H1 (cell line): ENCODE results near the gene FADS6. TPM values are rescaled to one million over a fixed set of nuclear protein-coding genes. Genes with fewer than 3 reads are reported as not detected.

Experiments used
- CTCF ChIA-PET: fragments of 300-600 bp; sonication (Branson Sonifier 250); formaldehyde crosslinking; loops from one replicate; lab custom pipeline; 2021; ENCODE audit not compliant: partially characterized antibody; lab: Charles Lee
- POLR2A ChIA-PET: fragments of 300-600 bp; sonication (Branson Sonifier 250); formaldehyde crosslinking; loops from one replicate; lab custom pipeline; 2021; ENCODE audit warnings: inconsistent platforms; ENCODE audit not compliant: partially characterized antibody; lab: Charles Lee
- DNase-seq, 2 experiments: peaks; one replicate each; pipeline versions ENCODE4 v3.0.0 to v3.0.0-alpha.2; 2010 to 2022; ENCODE audit warnings: low spot score in 2 of 2, low read depth in 1 of 2, mixed read lengths in 1 of 2
- FAIRE-seq: peaks from 2 replicates; lab custom pipeline; 2011; peaks lifted over from hg19 to GRCh38; lab: Jason Lieb, UNC
- H2AFZ ChIP-seq: 2 replicates; pipeline ENCODE4 v1.8.1; 2012; ENCODE audit warnings: low read length, inconsistent platforms
- H2AK5ac ChIP-seq: 2 replicates; pipeline ENCODE4 v1.6.1; 2013; ENCODE audit warnings: low read depth, low read length
- H2BK120ac ChIP-seq: replicated peaks from 2 replicates; pipeline ENCODE3; 2013; ENCODE audit warnings: low read depth, low read length, inconsistent platforms
- H2BK12ac ChIP-seq: 2 replicates; pipeline ENCODE4 v1.6.1; 2013; ENCODE audit warnings: low read depth, low read length
- H2BK15ac ChIP-seq: 2 replicates; pipeline ENCODE4 v1.6.1; 2013; ENCODE audit warnings: low read length
- H2BK20ac ChIP-seq: 2 replicates; pipeline ENCODE4 v1.6.1; 2013; ENCODE audit warnings: low read length
- H2BK5ac ChIP-seq: 2 replicates; pipeline ENCODE4 v1.6.1; 2013; ENCODE audit warnings: low read depth, low read length
- H3K14ac ChIP-seq: 2 replicates; pipeline ENCODE4 v1.6.1; 2013; ENCODE audit warnings: inconsistent platforms; ENCODE audit not compliant: insufficient read length
- H3K18ac ChIP-seq: 2 replicates; pipeline ENCODE4 v1.6.1; 2013; ENCODE audit warnings: low read length; ENCODE audit errors: extremely low read depth
- H3K23ac ChIP-seq: 2 replicates; pipeline ENCODE4 v1.6.1; 2013; ENCODE audit warnings: inconsistent platforms; ENCODE audit not compliant: insufficient read length
- H3K23me2 ChIP-seq: 2 replicates; pipeline ENCODE4 v1.6.1; 2013; ENCODE audit warnings: low read depth, low read length
- H3K27ac ChIP-seq: 2 replicates; pipeline ENCODE4 v1.6.1; 2011; ENCODE audit warnings: low read depth, low read length, inconsistent platforms
- H3K27me3 ChIP-seq, 4 experiments: replicated peaks in 1 of 4; 1 replicate in 1 of 4; 2 replicates in 3 of 4; pipeline versions ENCODE4 v1.6.1 to v1.8.1; 2011 to 2013; ENCODE audit warnings: low read length in 3 of 4, mild to moderate bottlenecking in 3 of 4, inconsistent platforms in 2 of 4, mixed read lengths in 2 of 4, moderate library complexity in 1 of 4; ENCODE audit not compliant: control insufficient read depth in 3 of 4, insufficient read depth in 3 of 4; ENCODE audit errors: extremely low read depth in 1 of 4
- H3K36me3 ChIP-seq, 4 experiments: 2 replicates each; pipeline versions ENCODE4 v1.6.1 to v1.8.1; 2011 to 2013; ENCODE audit warnings: mild to moderate bottlenecking in 4 of 4, low read length in 3 of 4, moderate library complexity in 2 of 4, control low read depth in 1 of 4, inconsistent platforms in 1 of 4; ENCODE audit not compliant: insufficient read depth in 4 of 4, control insufficient read depth in 2 of 4
- H3K4ac ChIP-seq: replicated peaks from 2 replicates; pipeline ENCODE3; 2013; ENCODE audit warnings: low read length, low read depth, mixed read lengths, inconsistent platforms; ENCODE audit not compliant: insufficient read length
- H3K4me1 ChIP-seq, 4 experiments: replicated peaks in 1 of 4; 1 replicate in 1 of 4; 2 replicates in 3 of 4; pipeline versions ENCODE4 v1.6.1 to v1.8.1; 2011 to 2013; ENCODE audit warnings: low read length in 3 of 4, inconsistent platforms in 2 of 4, mixed read lengths in 1 of 4; ENCODE audit not compliant: insufficient read depth in 4 of 4, control insufficient read depth in 3 of 4
- H3K4me2 ChIP-seq, 2 experiments: 2 replicates each; pipeline versions ENCODE4 v1.6.1 to v1.8.1; 2011 to 2013; ENCODE audit warnings: low read depth in 2 of 2, low read length in 2 of 2, control low read depth in 1 of 2, inconsistent platforms in 1 of 2, mild to moderate bottlenecking in 1 of 2; ENCODE audit not compliant: insufficient read depth in 1 of 2
- H3K4me3 ChIP-seq, 4 experiments: fragments of 200-600, 300-600 bp in 1 of 4; sonication (generic), shearing (Covaris generic), sonication (Bioruptor Twin) in 1 of 4; 2 replicates each; pipeline versions ENCODE4 v1.5.1 to v1.8.1; 2011 to 2016; ENCODE audit warnings: low read length in 4 of 4, low read depth in 3 of 4, control low read depth in 2 of 4, inconsistent platforms in 2 of 4, mild to moderate bottlenecking in 2 of 4, mixed read lengths in 1 of 4, moderate library complexity in 1 of 4; ENCODE audit not compliant: insufficient read depth in 2 of 4; ENCODE audit errors: extremely low read depth in 1 of 4
- H3K56ac ChIP-seq: replicated peaks from 2 replicates; pipeline ENCODE3; 2013; ENCODE audit warnings: low read depth, mild to moderate bottlenecking, mixed read lengths, low read length, inconsistent platforms; ENCODE audit not compliant: insufficient read length
- H3K79me1 ChIP-seq: 2 replicates; pipeline ENCODE4 v1.6.1; 2013; ENCODE audit warnings: low read depth, low read length, control low read depth
- H3K79me2 ChIP-seq, 2 experiments: 2 replicates each; pipeline versions ENCODE4 v1.6.1 to v1.8.1; 2012 to 2013; ENCODE audit warnings: low read length in 2 of 2, mild to moderate bottlenecking in 2 of 2, inconsistent platforms in 1 of 2; ENCODE audit not compliant: insufficient read depth in 2 of 2, control insufficient read depth in 1 of 2
- H3K9ac ChIP-seq, 4 experiments: replicated peaks in 1 of 4; 1 replicate in 1 of 4; 2 replicates in 3 of 4; pipeline versions ENCODE4 v1.6.1 to v1.8.1; 2011 to 2013; ENCODE audit warnings: low read depth in 3 of 4, low read length in 3 of 4, control low read depth in 2 of 4, mild to moderate bottlenecking in 2 of 4, moderate library complexity in 2 of 4, inconsistent platforms in 1 of 4; ENCODE audit errors: extremely low read depth in 1 of 4
- H3K9me3 ChIP-seq, 2 experiments: 2 replicates each; pipeline versions ENCODE4 v1.6.1 to v1.8.1; 2012 to 2013; ENCODE audit warnings: mild to moderate bottlenecking in 2 of 2, moderate library complexity in 2 of 2, control low read depth in 1 of 2, inconsistent platforms in 1 of 2, low read depth in 1 of 2, low read length in 1 of 2, mixed read lengths in 1 of 2; ENCODE audit not compliant: insufficient read depth in 2 of 2
- H4K20me1 ChIP-seq, 2 experiments: replicated peaks in 1 of 2; 2 replicates each; pipeline versions ENCODE3 to v1.8.1; 2011 to 2013; ENCODE audit warnings: inconsistent platforms in 2 of 2, low read length in 2 of 2, mild to moderate bottlenecking in 1 of 2; ENCODE audit not compliant: insufficient read depth in 2 of 2, control insufficient read depth in 1 of 2
- H4K5ac ChIP-seq: 2 replicates; pipeline ENCODE4 v1.6.1; 2013; ENCODE audit warnings: low read length, low read depth, mixed read lengths, inconsistent platforms; ENCODE audit not compliant: insufficient read length
- H4K8ac ChIP-seq: 2 replicates; pipeline ENCODE4 v1.8.0; 2013; ENCODE audit warnings: mild to moderate bottlenecking, moderate library complexity, low read length, inconsistent platforms; ENCODE audit not compliant: insufficient read depth; ENCODE audit errors: extremely low read depth
- H4K91ac ChIP-seq: replicated peaks from 2 replicates; pipeline ENCODE3; 2013; ENCODE audit warnings: low read length, mixed read lengths, inconsistent platforms; ENCODE audit not compliant: insufficient read length
- BRCA1 ChIP-seq: IDR thresholded peaks from 2 replicates; pipeline ENCODE4 v1.6.1; 2012; ENCODE audit warnings: low read depth, low read length, improper control_type of control experiment
- CBX8 ChIP-seq: fragments of 300-800, 300-1000 bp; sonication (generic); IDR thresholded peaks from 2 replicates; pipeline ENCODE4 v1.7.1; 2016; ENCODE audit warnings: low read depth, low read length, borderline replicate concordance
- CREB1 ChIP-seq: IDR thresholded peaks from 2 replicates; pipeline ENCODE4 v1.6.1; 2012; ENCODE audit warnings: inconsistent platforms
- EP300 ChIP-seq, 2 experiments: IDR thresholded peaks; 1 replicate in 1 of 2; 2 replicates in 1 of 2; pipeline ENCODE4 v1.6.1; 2011 to 2012; ENCODE audit warnings: low read depth in 2 of 2, low read length in 2 of 2, mild to moderate bottlenecking in 2 of 2, borderline replicate concordance in 1 of 2, inconsistent platforms in 1 of 2, moderate library complexity in 1 of 2
- KDM1A ChIP-seq: fragments of 200-600, 300-600 bp; sonication (generic); IDR thresholded peaks from 2 replicates; pipeline ENCODE4 v1.7.1; 2016; ENCODE audit warnings: mild to moderate bottlenecking, low read length, borderline replicate concordance
- SP1 ChIP-seq: IDR thresholded peaks from 2 replicates; pipeline ENCODE4 v1.6.1; 2011; ENCODE audit warnings: low read depth, low read length
- SRF ChIP-seq: IDR thresholded peaks from 2 replicates; pipeline ENCODE4 v1.6.1; 2011; ENCODE audit warnings: mild to moderate bottlenecking, low read depth, low read length, moderate library complexity
- SUZ12 ChIP-seq: fragments of 200-600 bp; sonication (generic); IDR thresholded peaks from 2 replicates; pipeline ENCODE4 v1.6.1; 2012; ENCODE audit warnings: mild to moderate bottlenecking, inconsistent platforms, low read length, moderate library complexity, mixed read lengths
- TAF1 ChIP-seq: IDR thresholded peaks from 2 replicates; pipeline ENCODE4 v1.6.1; 2011; ENCODE audit warnings: mild to moderate bottlenecking, low read depth, low read length
- ZNF274 ChIP-seq: IDR thresholded peaks from 2 replicates; pipeline ENCODE4 v1.7.0; 2012; ENCODE audit warnings: low read length, borderline replicate concordance; ENCODE audit errors: extremely low read depth
- WGBS, 2 experiments: shearing (Covaris generic) in 1 of 2; methylation state at CpG; one replicate each; pipeline versions ENCODE4 v1.1.6 to v1.1.7; 2013 to 2015; ENCODE audit warnings: low lambda C conversion rate in 2 of 2, mixed read lengths in 2 of 2, inconsistent platforms in 1 of 2, low coverage in 1 of 2, missing lambda C conversion rate in 1 of 2; ENCODE audit not compliant: insufficient replicate concordance in 2 of 2, insufficient coverage in 1 of 2, insufficient read length in 1 of 2; ENCODE audit errors: extremely low coverage in 1 of 2, missing lambda C conversion rate in 1 of 2; 5-methylcytosine and 5-hydroxymethylcytosine counted together
- polyA plus RNA-seq, 7 experiments: library from polyadenylated mRNA; depleted of rRNA in 3 of 7; stranded (reverse) in 5 of 7; unstranded in 2 of 7; fragments of >200 nt in 5 of 7; fragments of 200-250 nt in 2 of 7; gene quantifications; 1 replicate in 5 of 7; 2 replicates in 1 of 7; 4 replicates in 1 of 7; pipeline versions ENCODE4 v1.2.1 to v1.2.3, GENCODE V29; 2011 to 2013; ENCODE audit warnings: missing spikeins in 2 of 7, mixed read lengths in 2 of 7
- total RNA-seq: library from RNA; stranded (reverse); fragmentation: NEBNext Ultra II Directional; extraction: Animal tissue kit (Norgen Biotek cat#: 25700); gene quantifications from 2 replicates; pipeline ENCODE4 v1.2.1, GENCODE V29; 2021
- TF ChIP-seq, protein P1 (sequence below), 3 experiments: IDR thresholded peaks; 1 replicate in 2 of 3; 2 replicates in 1 of 3; pipeline versions ENCODE4 v1.5.1 to v1.6.1; 2011; ENCODE audit warnings: low read length in 3 of 3, mild to moderate bottlenecking in 3 of 3, inconsistent platforms in 2 of 3, low read depth in 1 of 3, moderate library complexity in 1 of 3; ENCODE audit not compliant: insufficient read depth in 1 of 3; ENCODE audit errors: control extremely low read depth in 1 of 3

FADS6 gene
- total and polyA plus RNA-seq, 2 of the 8 experiments (the other 6 are each of a cell fraction or from before 2014, with no cell fraction given), result 0.56 to 2.5 TPM

DNA sequence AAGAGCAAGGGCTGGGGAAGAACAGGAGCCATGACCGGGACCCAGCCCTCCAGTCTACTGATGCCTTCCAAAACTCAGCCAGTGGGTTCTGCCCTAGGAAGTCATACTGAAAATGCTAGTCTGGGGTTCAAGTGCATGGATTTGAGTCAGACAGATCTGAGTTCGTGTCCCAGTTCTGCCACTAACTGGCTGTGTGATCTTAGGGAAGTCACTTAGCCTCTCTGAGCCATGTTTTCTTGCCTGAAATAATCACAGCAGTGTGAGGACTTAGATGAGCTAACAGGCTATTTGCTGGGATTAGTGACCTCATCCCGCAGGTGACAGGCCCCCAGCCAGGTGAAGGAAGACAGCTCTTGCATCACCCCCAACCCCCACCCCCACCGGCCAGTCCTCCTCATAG is 38.1 kb downstream of the FADS6 start:
- Histone ChIP-seq H2AFZ (no peak overlapping the region), H3K4me2 (no peak overlapping the region), H3K23me2 (peaks cover 4% of the 10 kb centered on the region; the same call in 1 of the 2 replicates), H2BK120ac (no peak overlapping the region), H2BK5ac (no peak overlapping the region), H2AK5ac (no peak overlapping the region), H2BK12ac (no peak overlapping the region), H3K9ac (no peak overlapping the region), H3K36me3 (peaks cover 0 to 2% (median 0%) of the 10 kb centered on the region in 4 experiments; a peak in 1 of 8 replicates), H3K79me2 (no peaks in the 10 kb centered on the region), H3K79me1 (no peaks in the 10 kb centered on the region), H3K4me3 (no peak overlapping the region), H3K4me1 (peaks cover 0 to 11% (median 5%) of the 10 kb centered on the region in 4 experiments; a peak in 5 of 7 replicates), H4K91ac (no peak overlapping the region), H4K8ac (no peak overlapping the region), H3K14ac (no peak overlapping the region), H2BK20ac (no peak overlapping the region), H3K4ac (no peak overlapping the region), H4K5ac (no peak overlapping the region), H3K18ac (no peak overlapping the region), H4K20me1 (peaks cover 6 to 7% of the 10 kb centered on the region in 2 experiments), H2BK15ac (0 out of 2 replicates have a peak overlapping the region, but pooled peaks have one; percentile 46), H3K27me3 (peaks cover 47 to 92% (median 83%) of the 10 kb centered on the region in 4 experiments), H3K23ac (no peak overlapping the region), H3K27ac (no peak overlapping the region), H3K56ac (no peak overlapping the region), H3K9me3 (no peaks in the 10 kb centered on the region; a peak in 1 of 4 replicates)
- ChIA-PET POLR2A (interaction anchor here (1.0 kb wide), 1 partner anchor 106 kb away, joined by 3 read pairs; no protein-coding TSS in a partner anchor), CTCF (interaction anchor here (2.4 to 99.6 kb wide), 3 partner anchors 12 to 106 kb away, joined by 8 to 2981 read pairs (median 2981); partner anchors contain the start of genes FDXR, GRIN2C and NAT9)
- DNase-seq (no peak), FAIRE-seq (no peak)
- 79% methylated on average over 4 of the region's 4 CpGs; no CpG with 5 or more reads in 1 of the 2 experiments for WGBS, 2 experiments
- TF ChIP-seq EP300 (IDR thresholded peaks at IDR 0.05; ENCODE audit: borderline replicate concordance in 1 of 2, low read depth in 2 of 2, low read length in 2 of 2) (no peak), CREB1 (no peak), CBX8 (no peak), ZNF274 (no peak), TAF1 (no peak), SRF (no peak), SP1 (no peak), BRCA1 (no peak), KDM1A (no peak), SUZ12 (no peak)
- TF ChIP-seq, protein P1, sequence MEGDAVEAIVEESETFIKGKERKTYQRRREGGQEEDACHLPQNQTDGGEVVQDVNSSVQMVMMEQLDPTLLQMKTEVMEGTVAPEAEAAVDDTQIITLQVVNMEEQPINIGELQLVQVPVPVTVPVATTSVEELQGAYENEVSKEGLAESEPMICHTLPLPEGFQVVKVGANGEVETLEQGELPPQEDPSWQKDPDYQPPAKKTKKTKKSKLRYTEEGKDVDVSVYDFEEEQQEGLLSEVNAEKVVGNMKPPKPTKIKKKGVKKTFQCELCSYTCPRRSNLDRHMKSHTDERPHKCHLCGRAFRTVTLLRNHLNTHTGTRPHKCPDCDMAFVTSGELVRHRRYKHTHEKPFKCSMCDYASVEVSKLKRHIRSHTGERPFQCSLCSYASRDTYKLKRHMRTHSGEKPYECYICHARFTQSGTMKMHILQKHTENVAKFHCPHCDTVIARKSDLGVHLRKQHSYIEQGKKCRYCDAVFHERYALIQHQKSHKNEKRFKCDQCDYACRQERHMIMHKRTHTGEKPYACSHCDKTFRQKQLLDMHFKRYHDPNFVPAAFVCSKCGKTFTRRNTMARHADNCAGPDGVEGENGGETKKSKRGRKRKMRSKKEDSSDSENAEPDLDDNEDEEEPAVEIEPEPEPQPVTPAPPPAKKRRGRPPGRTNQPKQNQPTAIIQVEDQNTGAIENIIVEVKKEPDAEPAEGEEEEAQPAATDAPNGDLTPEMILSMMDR (IDR thresholded peaks at IDR 0.05; ENCODE audit: control extremely low read depth in 1 of 3, insufficient read depth in 1 of 3, low read depth in 1 of 3, low read length in 3 of 3), result no peak
